ENCODE measurements around the gene HAS3.
"Not testable (repeated sequence)": the region's sequence is repeated elsewhere in the genome, so short reads cannot be mapped to it uniquely, and the experiment has no call there.

The HAS3 gene

GRCh38 chr16:69133373-69133954 is 28.0 kb downstream of the HAS3 start:
- TF ChIP-seq POLR2AphosphoS5 (IDR thresholded peaks at IDR 0.05; ENCODE audit: low read depth, low read length) (no peak), POLR2A (IDR thresholded peaks at IDR 0.05; ENCODE audit: low read depth, low read length) (no peak), TAF1 (IDR thresholded peaks at IDR 0.05; ENCODE audit: borderline replicate concordance, low read depth, low read length) (no peak)
- FAIRE-seq, result no peak
- no peak for DNase-seq (ENCODE audit: insufficient read length)

GRCh38 chr16:69138608-69139007 is 33.2 kb downstream of the HAS3 start:
- FAIRE-seq, result no peak
- TF ChIP-seq TAF1 (IDR thresholded peaks at IDR 0.05; ENCODE audit: borderline replicate concordance, low read depth, low read length), result no peak
- TF ChIP-seq POLR2AphosphoS5 (IDR thresholded peaks at IDR 0.05; ENCODE audit: low read depth, low read length), result no peak
- TF ChIP-seq POLR2A (IDR thresholded peaks at IDR 0.05; ENCODE audit: low read depth, low read length), result no peak
- no peak for DNase-seq (ENCODE audit: insufficient read length)

- not testable (repeated sequence) for FAIRE-seq; DNase-seq (ENCODE audit: insufficient read length)
Observed at GRCh38 chr16:69139464-69139863, 34.0 kb downstream of the HAS3 start.

GRCh38 chr16:69141014-69141413 is 35.6 kb downstream of the HAS3 start:
- FAIRE-seq, result no peak

GRCh38 chr16:69141936-69142335 is 36.5 kb downstream of the HAS3 start:
- DNase-seq (ENCODE audit: insufficient read length), result no peak
- FAIRE-seq, result no peak
- TF ChIP-seq TAF1 (IDR thresholded peaks at IDR 0.05; ENCODE audit: borderline replicate concordance, low read depth, low read length), result no peak
- no peak for TF ChIP-seq POLR2A (IDR thresholded peaks at IDR 0.05; ENCODE audit: low read depth, low read length)
- TF ChIP-seq POLR2AphosphoS5 (IDR thresholded peaks at IDR 0.05; ENCODE audit: low read depth, low read length), result no peak

More at GRCh38 chr16:69141014-69141413, 35.6 kb downstream of the HAS3 start:
- no peak for DNase-seq (ENCODE audit: insufficient read length)
- no peak for TF ChIP-seq TAF1 (IDR thresholded peaks at IDR 0.05; ENCODE audit: borderline replicate concordance, low read depth, low read length)
- no peak for TF ChIP-seq POLR2AphosphoS5 (IDR thresholded peaks at IDR 0.05; ENCODE audit: low read depth, low read length)
- no peak for TF ChIP-seq POLR2A (IDR thresholded peaks at IDR 0.05; ENCODE audit: low read depth, low read length)

GRCh38 chr16:69143116-69143515 is 37.7 kb downstream of the HAS3 start:
- TF ChIP-seq POLR2AphosphoS5 (IDR thresholded peaks at IDR 0.05; ENCODE audit: low read depth, low read length) (no peak), TAF1 (IDR thresholded peaks at IDR 0.05; ENCODE audit: borderline replicate concordance, low read depth, low read length) (no peak), POLR2A (IDR thresholded peaks at IDR 0.05; ENCODE audit: low read depth, low read length) (no peak)
- no peak for FAIRE-seq
- DNase-seq (ENCODE audit: insufficient read length), result no peak

- DNase-seq (ENCODE audit: insufficient read length), result no peak
- TF ChIP-seq POLR2A (IDR thresholded peaks at IDR 0.05; ENCODE audit: low read depth, low read length) (no peak), POLR2AphosphoS5 (IDR thresholded peaks at IDR 0.05; ENCODE audit: low read depth, low read length) (no peak), TAF1 (IDR thresholded peaks at IDR 0.05; ENCODE audit: borderline replicate concordance, low read depth, low read length) (no peak)
- no peak for FAIRE-seq
Observed at GRCh38 chr16:69145658-69146057, 40.2 kb downstream of the HAS3 start.

GRCh38 chr16:69149621-69150020 is 44.2 kb downstream of the HAS3 start:
- FAIRE-seq; DNase-seq (ENCODE audit: insufficient read length): not testable (repeated sequence)

GRCh38 chr16:69150146-69150865 is 44.9 kb downstream of the HAS3 start:
- TF ChIP-seq POLR2AphosphoS5 (IDR thresholded peaks at IDR 0.05; ENCODE audit: low read depth, low read length), result no peak
- no peak for TF ChIP-seq POLR2A (IDR thresholded peaks at IDR 0.05; ENCODE audit: low read depth, low read length)
- no peak for TF ChIP-seq TAF1 (IDR thresholded peaks at IDR 0.05; ENCODE audit: borderline replicate concordance, low read depth, low read length)
- FAIRE-seq (peak; percentile 83), DNase-seq (ENCODE audit: insufficient read length) (peak; percentile 32)

GRCh38 chr16:69157196-69157595 is 51.7 kb downstream of the HAS3 start:
- no peak for TF ChIP-seq POLR2AphosphoS5 (IDR thresholded peaks at IDR 0.05; ENCODE audit: low read depth, low read length)
- TF ChIP-seq TAF1 (IDR thresholded peaks at IDR 0.05; ENCODE audit: borderline replicate concordance, low read depth, low read length), result no peak
- no peak for TF ChIP-seq POLR2A (IDR thresholded peaks at IDR 0.05; ENCODE audit: low read depth, low read length)
- FAIRE-seq, result no peak
- no peak for DNase-seq (ENCODE audit: insufficient read length)

- DNase-seq (ENCODE audit: insufficient read length) (no peak), FAIRE-seq (no peak)
- TF ChIP-seq POLR2AphosphoS5 (IDR thresholded peaks at IDR 0.05; ENCODE audit: low read depth, low read length), result no peak
- no peak for TF ChIP-seq TAF1 (IDR thresholded peaks at IDR 0.05; ENCODE audit: borderline replicate concordance, low read depth, low read length)
- no peak for TF ChIP-seq POLR2A (IDR thresholded peaks at IDR 0.05; ENCODE audit: low read depth, low read length)
Observed at GRCh38 chr16:69160192-69160591, 54.7 kb downstream of the HAS3 start.

GRCh38 chr16:69165584-69165983 is 60.1 kb downstream of the HAS3 start:
- DNase-seq (ENCODE audit: insufficient read length) (no peak), FAIRE-seq (no peak)
- TF ChIP-seq POLR2AphosphoS5 (IDR thresholded peaks at IDR 0.05; ENCODE audit: low read depth, low read length) (no peak), POLR2A (IDR thresholded peaks at IDR 0.05; ENCODE audit: low read depth, low read length) (no peak), TAF1 (IDR thresholded peaks at IDR 0.05; ENCODE audit: borderline replicate concordance, low read depth, low read length) (no peak)

Measured in GM12892 (cell line).